IPS-15b (cell line): ENCODE results near the gene SGPL1.

Experiments
- H3K27me3 ChIP-seq: one replicate; pipeline ENCODE4 v1.6.1; 2013; ENCODE audit warnings: low read length; ENCODE audit not compliant: control insufficient read depth, insufficient read depth
- H3K36me3 ChIP-seq: one replicate; pipeline ENCODE4 v1.6.1; 2013; ENCODE audit warnings: low read length; ENCODE audit not compliant: control insufficient read depth, insufficient read depth
- H3K4me1 ChIP-seq: one replicate; pipeline ENCODE4 v1.6.1; 2013; ENCODE audit warnings: mild to moderate bottlenecking, low read length; ENCODE audit not compliant: control insufficient read depth, insufficient read depth
- H3K4me3 ChIP-seq: one replicate; pipeline ENCODE4 v1.5.1; 2013; ENCODE audit warnings: low read depth, low read length
- H3K9ac ChIP-seq: one replicate; pipeline ENCODE4 v1.6.1; 2013; ENCODE audit warnings: low read depth, mild to moderate bottlenecking, low read length
- H3K9me3 ChIP-seq: one replicate; pipeline ENCODE4 v1.6.1; 2013; ENCODE audit warnings: mild to moderate bottlenecking, low read length; ENCODE audit not compliant: control insufficient read depth, insufficient read depth

SGPL1 gene

GRCh38 chr10:70893227-70894006, 77.7 kb downstream of the SGPL1 start:
- Histone ChIP-seq H3K9ac (no peak overlapping the region), H3K4me3 (no peak overlapping the region), H3K9me3 (no peaks in the 10 kb centered on the region), H3K27me3 (no peaks in the 10 kb centered on the region), H3K36me3 (no peaks in the 10 kb centered on the region), H3K4me1 (peaks cover 14% of the 10 kb centered on the region)

GRCh38 chr10:70894416-70894815, 78.7 kb downstream of the SGPL1 start:
- Histone ChIP-seq H3K9me3 (no peaks in the 10 kb centered on the region), H3K4me3 (no peak overlapping the region), H3K4me1 (peaks cover 14% of the 10 kb centered on the region), H3K36me3 (no peaks in the 10 kb centered on the region), H3K27me3 (no peaks in the 10 kb centered on the region), H3K9ac (no peak overlapping the region)

GRCh38 chr10:70896551-70896950, 80.8 kb downstream of the SGPL1 start:
- peaks cover 9% of the 10 kb centered on the region for H3K4me1 ChIP-seq
- H3K4me3 ChIP-seq: no peak overlapping the region
- H3K36me3 ChIP-seq: no peaks in the 10 kb centered on the region
- no peaks in the 10 kb centered on the region for H3K9me3 ChIP-seq
- no peak overlapping the region for H3K9ac ChIP-seq
- no peaks in the 10 kb centered on the region for H3K27me3 ChIP-seq

- Histone ChIP-seq H3K9me3 (no peaks in the 10 kb centered on the region), H3K4me3 (no peak overlapping the region), H3K9ac (no peak overlapping the region), H3K36me3 (no peaks in the 10 kb centered on the region), H3K4me1 (no peaks in the 10 kb centered on the region), H3K27me3 (no peaks in the 10 kb centered on the region)
Measured at GRCh38 chr10:70898687-70899086, 82.9 kb downstream of the SGPL1 start.

GRCh38 chr10:70899096-70899495, 83.3 kb downstream of the SGPL1 start:
- H3K9ac ChIP-seq: no peak overlapping the region
- H3K4me3 ChIP-seq: no peak overlapping the region

GRCh38 chr10:70901276-70901878, 85.6 kb downstream of the SGPL1 start:
- no peaks in the 10 kb centered on the region for H3K27me3 ChIP-seq
- H3K9me3 ChIP-seq: no peaks in the 10 kb centered on the region
- H3K4me1 ChIP-seq: no peaks in the 10 kb centered on the region
- H3K36me3 ChIP-seq: no peaks in the 10 kb centered on the region
- no peak overlapping the region for H3K9ac ChIP-seq
- no peak overlapping the region for H3K4me3 ChIP-seq

More at GRCh38 chr10:70899096-70899495, 83.3 kb downstream of the SGPL1 start:
- Histone ChIP-seq H3K9me3 (no peaks in the 10 kb centered on the region), H3K4me1 (no peaks in the 10 kb centered on the region), H3K27me3 (no peaks in the 10 kb centered on the region), H3K36me3 (no peaks in the 10 kb centered on the region)

GRCh38 chr10:70902661-70903261, 87.0 kb downstream of the SGPL1 start:
- Histone ChIP-seq H3K36me3 (no peaks in the 10 kb centered on the region), H3K4me3 (no peak overlapping the region), H3K4me1 (no peaks in the 10 kb centered on the region), H3K27me3 (no peaks in the 10 kb centered on the region), H3K9ac (no peak overlapping the region), H3K9me3 (no peaks in the 10 kb centered on the region)

- Histone ChIP-seq H3K27me3 (no peaks in the 10 kb centered on the region), H3K9ac (no peak overlapping the region), H3K36me3 (no peaks in the 10 kb centered on the region), H3K9me3 (no peaks in the 10 kb centered on the region), H3K4me3 (no peak overlapping the region), H3K4me1 (no peaks in the 10 kb centered on the region)
Measured at GRCh38 chr10:70903262-70903921, 87.6 kb downstream of the SGPL1 start.

- Histone ChIP-seq H3K27me3 (no peaks in the 10 kb centered on the region), H3K9ac (no peak overlapping the region)
Measured at GRCh38 chr10:70905071-70906021, 89.6 kb downstream of the SGPL1 start.

GRCh38 chr10:70906031-70906783, 90.5 kb downstream of the SGPL1 start:
- Histone ChIP-seq H3K9ac (no peak overlapping the region), H3K4me1 (no peaks in the 10 kb centered on the region), H3K36me3 (no peaks in the 10 kb centered on the region), H3K27me3 (no peaks in the 10 kb centered on the region), H3K9me3 (no peaks in the 10 kb centered on the region), H3K4me3 (no peak overlapping the region)

More at GRCh38 chr10:70905071-70906021, 89.6 kb downstream of the SGPL1 start:
- Histone ChIP-seq H3K36me3 (no peaks in the 10 kb centered on the region), H3K4me1 (no peaks in the 10 kb centered on the region), H3K4me3 (no peak overlapping the region), H3K9me3 (no peaks in the 10 kb centered on the region)
